ENCODE data around the gene TAF1A. TPM values are rescaled to one million over a fixed set of nuclear protein-coding genes. Genes with fewer than 3 reads are reported as not detected.

The TAF1A gene
- total RNA-seq, 6 experiments from 2014 or later, result 5.3 to 7.1 (median 5.9) TPM

- no peak for TF ChIP-seq CTCF (IDR thresholded peaks at IDR 0.05)
- no peak overlapping the region for H3K27ac Mint-ChIP-seq
- peaks cover 20% of the 10 kb centered on the region for H3K9me3 Mint-ChIP-seq
- DNase-seq, result no peak
- no peak overlapping the region for H3K4me3 Mint-ChIP-seq
- H3K27me3 Mint-ChIP-seq (ENCODE audit: insufficient read depth), result peaks cover 43% of the 10 kb centered on the region
- peaks cover 8% of the 10 kb centered on the region; the same call in 1 of the 2 replicates for H3K36me3 Mint-ChIP-seq (ENCODE audit: low read depth)
- H3K4me1 Mint-ChIP-seq (ENCODE audit: low read depth), result peaks cover 19% of the 10 kb centered on the region
These were observed 63.8 kb downstream of the TAF1A start for GRCh38 chr1:222525951-222526350.

DNA sequence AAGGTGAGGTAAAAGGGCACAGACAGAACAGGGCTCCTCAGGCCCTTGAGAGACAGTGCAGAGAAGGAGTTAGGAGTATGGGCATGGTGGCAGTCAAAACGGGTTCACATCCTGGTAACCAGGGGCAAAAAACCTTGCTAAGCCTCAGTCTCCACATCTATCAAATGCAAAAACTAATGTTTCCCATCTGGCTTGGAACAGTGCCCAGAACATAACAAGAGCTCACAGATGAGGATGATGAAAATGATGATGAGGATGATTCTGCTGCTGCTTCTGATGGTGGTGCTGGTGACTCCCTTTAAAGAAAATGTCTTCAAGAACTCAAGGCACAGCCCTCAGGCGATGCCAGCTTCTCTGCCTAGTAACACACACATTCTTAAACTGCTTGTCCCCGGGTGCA lies 65.9 kb downstream of the TAF1A start:
- H3K36me3 Mint-ChIP-seq (ENCODE audit: low read depth), result peaks cover 8% of the 10 kb centered on the region; the same call in 1 of the 2 replicates
- peaks cover 20% of the 10 kb centered on the region for H3K9me3 Mint-ChIP-seq
- no peak for TF ChIP-seq CTCF (IDR thresholded peaks at IDR 0.05)
- no peak for DNase-seq
- peaks cover 27% of the 10 kb centered on the region for H3K27me3 Mint-ChIP-seq (ENCODE audit: insufficient read depth)
- no peak overlapping the region for H3K4me3 Mint-ChIP-seq
- peaks cover 22% of the 10 kb centered on the region for H3K4me1 Mint-ChIP-seq (ENCODE audit: low read depth)
- no peak overlapping the region for H3K27ac Mint-ChIP-seq

- Mint-ChIP-seq H3K4me1 (ENCODE audit: low read depth) (peaks cover 22% of the 10 kb centered on the region), H3K9me3 (peaks cover 20% of the 10 kb centered on the region), H3K27ac (no peak overlapping the region), H3K4me3 (no peak overlapping the region), H3K36me3 (ENCODE audit: low read depth) (peaks cover 8% of the 10 kb centered on the region; the same call in 1 of the 2 replicates), H3K27me3 (ENCODE audit: insufficient read depth) (peaks cover 20% of the 10 kb centered on the region)
- no peak for DNase-seq
- no peak for TF ChIP-seq CTCF (IDR thresholded peaks at IDR 0.05)
These were observed 67.4 kb downstream of the TAF1A start for GRCh38 chr1:222522105-222522915.

DNA sequence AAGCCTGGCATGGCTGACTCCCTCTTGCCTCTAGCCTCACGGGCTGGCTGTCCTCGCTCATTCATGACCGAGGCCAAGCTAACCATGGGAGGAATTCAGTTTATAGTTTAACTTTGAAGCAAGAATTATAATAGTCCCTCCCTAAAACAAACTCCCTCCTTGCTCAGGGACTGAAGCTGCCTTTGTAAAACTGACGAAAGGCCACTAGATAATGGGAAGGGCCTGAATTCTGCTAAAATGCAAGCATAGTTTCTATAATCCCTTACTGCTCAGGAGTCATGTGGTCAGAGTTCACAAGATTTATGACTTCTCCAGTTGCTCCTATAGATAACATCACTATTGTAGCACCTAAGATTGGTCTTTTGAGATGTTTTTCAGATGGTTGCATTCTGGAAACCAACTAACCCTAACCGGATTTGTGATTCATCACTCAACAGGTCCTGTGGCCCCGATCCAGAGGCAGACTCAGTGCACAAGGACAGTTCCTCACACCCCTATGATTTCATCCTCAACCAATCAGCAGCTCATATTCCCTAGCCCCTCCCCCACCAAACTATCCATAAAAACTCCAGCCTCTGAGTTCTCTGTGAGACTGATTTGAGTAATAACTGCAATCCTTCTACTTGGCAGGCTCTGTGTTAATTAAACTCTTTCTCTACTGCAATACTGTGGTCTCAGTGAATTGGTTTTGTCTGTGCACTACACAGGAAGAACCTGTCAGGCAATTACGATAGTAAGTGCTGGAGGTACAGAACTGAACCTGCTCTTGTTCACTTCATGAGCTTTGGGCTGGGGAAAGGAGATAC lies 68.2 kb downstream of the TAF1A start:
- Mint-ChIP-seq H3K9me3 (peaks cover 20% of the 10 kb centered on the region), H3K4me3 (no peak overlapping the region), H3K36me3 (ENCODE audit: low read depth) (peaks cover 8% of the 10 kb centered on the region; the same call in 1 of the 2 replicates), H3K4me1 (ENCODE audit: low read depth) (peaks cover 22% of the 10 kb centered on the region), H3K27me3 (ENCODE audit: insufficient read depth) (peaks cover 14% of the 10 kb centered on the region), H3K27ac (no peak overlapping the region)
- TF ChIP-seq CTCF (IDR thresholded peaks at IDR 0.05), result no peak
- peak; percentile 82 for DNase-seq

Other genes starting within 250 kb of the TAF1A start
- under 1 TPM in 3 of 6 experiments, not detected in 3; 0.07 to 0.45 (median 0.31) TPM for gene HHIPL2, start 41.8 kb downstream of the TAF1A start, total RNA-seq (2021; fragmentation: NEBNext Ultra II Directional; extraction: Animal tissue kit (Norgen Biotek cat#: 25700))
- 10 to 100 TPM; 55.6 to 68.3 (median 62.1) TPM for gene MIA3, start 28.2 kb upstream of the TAF1A start, total RNA-seq (2021; fragmentation: NEBNext Ultra II Directional; extraction: Animal tissue kit (Norgen Biotek cat#: 25700))
- gene AIDA, start 122.6 kb upstream of the TAF1A start, total RNA-seq (2021; fragmentation: NEBNext Ultra II Directional; extraction: Animal tissue kit (Norgen Biotek cat#: 25700)), result 100 to 1,000 TPM in 4 of 6 experiments, 10 to 100 TPM in 2; 87.1 to 112 (median 103) TPM
- 10 to 100 TPM; 61.0 to 71.0 (median 67.6) TPM for gene BROX, start 122.6 kb upstream of the TAF1A start, total RNA-seq (2021; fragmentation: NEBNext Ultra II Directional; extraction: Animal tissue kit (Norgen Biotek cat#: 25700))
- not detected for gene FAM177B, start 147.3 kb upstream of the TAF1A start, total RNA-seq (2021; fragmentation: NEBNext Ultra II Directional; extraction: Animal tissue kit (Norgen Biotek cat#: 25700))
- gene DISP1, start 225.1 kb upstream of the TAF1A start, total RNA-seq (2021; fragmentation: NEBNext Ultra II Directional; extraction: Animal tissue kit (Norgen Biotek cat#: 25700)), result 1 to 10 TPM; 2.8 to 4.0 (median 3.7) TPM

Measured in HFFc6 (cell line).